Stimulated activated CD8-positive, alpha-beta memory T cell treated with anti-CD3 and anti-CD28 coated beads, Interleukin-15, amount 100 ng/mL, for 4 hours (primary cell): ENCODE measurements around the gene ADM5.
"Not testable (repeated sequence)": the region's sequence is repeated elsewhere in the genome, so short reads cannot be mapped to it uniquely, and the experiment has no call there.

ENCODE experiments used
- DNase-seq, 2 donors: peaks; one replicate each; pipeline ENCODE4 v3.0.0-alpha.2; 2020; ENCODE audit warnings: low read depth in 2 of 2

Gene ADM5

DNA sequence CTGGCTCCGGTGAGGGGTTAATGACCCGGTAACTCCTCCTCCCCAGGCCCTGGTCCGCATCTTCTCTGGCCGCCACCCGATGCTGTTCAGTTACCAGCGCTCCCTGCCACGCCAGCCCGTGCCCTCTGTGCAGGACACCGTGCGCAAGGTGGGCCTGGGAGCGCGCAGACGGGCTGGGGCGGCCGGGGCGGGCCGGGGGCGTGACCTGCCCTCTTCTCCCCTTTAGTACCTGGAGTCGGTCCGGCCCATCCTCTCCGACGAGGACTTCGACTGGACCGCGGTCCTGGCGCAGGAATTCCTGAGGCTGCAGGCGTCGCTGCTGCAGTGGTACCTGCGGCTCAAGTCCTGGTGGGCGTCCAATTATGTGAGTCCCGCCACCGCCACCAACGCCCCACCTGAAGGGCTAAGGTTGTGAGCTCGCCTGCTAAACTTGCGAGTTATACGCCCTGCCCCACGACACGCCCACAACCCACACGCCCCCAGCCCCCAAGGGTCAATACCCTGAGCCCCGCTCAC is 11.9 kb downstream of the ADM5 start:
- DNase-seq = no peak

DNA sequence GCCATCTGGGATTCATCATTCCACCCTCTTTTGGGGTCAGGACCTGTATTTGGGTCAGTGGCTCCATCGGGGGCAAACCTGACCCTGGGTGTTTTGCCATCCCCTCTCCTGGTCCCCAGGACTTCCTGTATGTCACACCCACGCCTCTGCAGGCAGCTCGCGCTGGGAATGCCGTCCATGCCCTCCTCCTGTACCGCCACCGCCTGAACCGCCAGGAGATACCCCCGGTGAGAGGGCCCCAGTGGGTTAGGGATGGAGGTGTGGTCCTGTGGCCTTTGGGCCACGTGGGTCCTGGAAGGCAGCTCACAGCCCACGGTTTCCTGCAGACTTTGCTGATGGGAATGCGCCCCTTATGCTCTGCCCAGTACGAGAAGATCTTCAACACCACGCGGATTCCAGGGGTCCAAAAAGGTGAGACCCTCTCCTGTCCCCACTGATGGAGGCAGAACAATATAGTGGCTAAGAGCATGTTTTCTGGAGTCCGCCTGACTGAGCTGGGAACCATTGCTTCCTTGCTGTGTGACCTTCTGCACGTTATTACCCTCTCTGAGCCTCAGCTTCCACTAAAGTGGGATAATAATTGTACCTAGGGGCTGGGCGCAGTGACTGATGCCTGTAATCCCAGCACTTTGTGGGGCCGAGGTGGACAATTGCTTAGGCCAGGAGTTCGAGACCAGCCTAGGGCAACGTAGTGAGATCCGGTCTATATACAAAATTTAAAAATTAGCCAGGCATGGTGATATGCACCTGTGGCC is 15.7 kb downstream of the ADM5 start:
- DNase-seq = no peak

DNA sequence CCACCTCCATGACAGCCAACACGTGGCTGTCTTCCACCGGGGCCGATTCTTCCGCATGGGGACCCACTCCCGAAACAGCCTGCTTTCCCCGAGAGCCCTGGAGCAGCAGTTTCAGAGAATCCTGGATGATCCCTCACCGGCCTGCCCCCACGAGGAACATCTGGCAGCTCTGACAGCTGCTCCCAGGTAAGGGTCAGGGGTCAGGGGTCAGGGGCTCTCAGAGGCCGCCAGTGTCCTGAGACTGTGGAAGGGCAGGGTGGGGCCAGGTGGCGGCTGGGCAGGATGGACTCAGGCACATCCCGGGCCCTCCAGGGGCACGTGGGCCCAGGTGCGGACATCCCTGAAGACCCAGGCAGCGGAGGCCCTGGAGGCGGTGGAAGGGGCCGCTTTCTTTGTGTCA is 16.5 kb downstream of the ADM5 start:
- DNase-seq = no peak

DNA sequence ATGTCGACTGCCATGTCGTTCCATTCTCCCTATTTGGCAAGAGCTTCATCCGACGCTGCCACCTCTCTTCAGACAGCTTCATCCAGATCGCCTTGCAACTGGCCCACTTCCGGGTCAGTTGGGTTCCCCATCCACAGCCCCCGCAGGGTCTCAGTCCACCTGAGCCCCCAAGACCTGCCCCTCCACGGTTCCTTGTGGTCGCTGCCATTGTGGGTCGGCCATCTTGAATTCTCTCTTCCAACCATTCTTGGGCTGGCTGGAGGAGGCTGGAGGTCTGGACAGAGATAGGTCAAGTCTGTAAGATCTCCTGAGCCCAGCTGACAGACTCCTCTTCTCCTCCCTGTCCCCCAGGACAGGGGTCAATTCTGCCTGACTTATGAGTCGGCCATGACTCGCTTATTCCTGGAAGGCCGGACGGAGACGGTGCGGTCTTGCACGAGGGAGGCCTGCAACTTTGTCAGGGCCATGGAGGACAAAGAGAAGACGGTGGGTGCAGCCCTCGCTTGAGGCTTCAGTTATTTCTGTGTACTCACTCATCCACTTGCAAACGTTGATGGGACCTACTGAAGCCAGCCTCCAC is 21.1 kb downstream of the ADM5 start:
- DNase-seq = no peak

DNA sequence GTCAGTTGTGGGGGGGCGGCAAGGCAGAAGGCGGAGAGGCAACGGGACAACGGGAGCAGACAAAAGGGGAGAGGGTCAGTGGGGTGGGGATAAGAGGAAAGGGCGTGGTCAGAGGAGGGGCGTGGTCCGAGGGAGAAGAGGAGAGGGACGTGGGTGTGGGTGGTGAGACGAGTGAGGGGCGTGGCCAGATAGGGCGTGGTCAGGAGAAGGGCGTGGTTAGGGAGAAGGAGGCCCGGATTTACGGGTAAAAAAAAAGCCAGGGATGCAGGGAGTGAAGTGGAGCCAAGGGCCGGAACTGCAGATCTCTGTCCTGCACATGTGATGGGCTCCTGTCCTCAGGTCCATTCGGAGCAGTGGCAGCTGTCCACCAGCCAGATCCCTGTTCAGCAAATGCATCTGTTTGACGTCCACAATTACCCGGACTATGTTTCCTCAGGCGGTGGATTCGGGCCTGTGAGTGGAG is 23.0 kb downstream of the ADM5 start:
- no peak for DNase-seq

DNA sequence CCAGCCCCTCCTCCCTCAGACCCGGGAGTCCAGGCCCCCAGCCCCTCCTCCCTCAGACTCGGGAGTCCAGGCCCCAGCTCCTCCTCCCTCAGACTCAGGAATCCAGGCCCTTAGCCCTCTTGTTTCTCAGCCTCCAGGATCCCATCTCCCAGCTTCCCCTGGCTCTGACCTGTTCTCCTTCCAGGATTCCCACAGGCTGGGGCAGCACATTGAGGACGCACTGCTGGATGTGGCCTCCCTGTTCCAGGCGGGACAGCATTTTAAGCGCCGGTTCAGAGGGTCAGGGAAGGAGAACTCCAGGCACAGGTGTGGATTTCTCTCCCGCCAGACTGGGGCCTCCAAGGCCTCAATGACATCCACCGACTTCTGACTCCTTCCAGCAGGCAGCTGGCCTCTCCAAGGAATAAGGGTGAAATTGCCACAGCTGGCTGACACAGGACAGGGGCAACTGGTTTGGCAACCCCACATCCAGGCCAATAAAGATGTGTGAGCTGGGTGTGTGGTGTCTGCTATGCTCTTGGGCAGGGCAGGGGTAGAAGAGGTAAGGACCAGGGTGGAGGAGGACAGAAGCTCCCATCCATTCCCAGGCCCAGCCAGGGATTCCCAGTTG is 23.9 kb downstream of the ADM5 start:
- no peak for DNase-seq

DNA sequence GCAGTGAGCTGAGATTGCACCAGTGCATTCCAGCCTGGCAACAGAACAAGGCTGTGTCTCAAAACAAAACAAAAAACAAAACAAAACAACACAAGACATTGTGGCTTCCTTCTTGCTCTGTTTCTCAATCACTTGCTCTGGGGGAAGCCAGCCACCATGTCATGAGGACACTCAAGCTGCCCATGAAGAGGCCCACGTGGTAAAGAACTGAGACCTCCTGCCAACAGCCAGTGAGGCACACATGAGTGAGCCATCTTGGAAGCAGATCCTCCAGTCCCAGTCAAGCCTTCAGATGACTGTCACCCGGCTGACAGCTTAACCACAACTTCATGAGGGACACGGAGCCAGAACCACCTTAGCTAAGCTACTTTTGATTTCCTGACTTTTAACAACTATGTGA is 26.8 kb downstream of the ADM5 start:
- DNase-seq = no peak

DNA sequence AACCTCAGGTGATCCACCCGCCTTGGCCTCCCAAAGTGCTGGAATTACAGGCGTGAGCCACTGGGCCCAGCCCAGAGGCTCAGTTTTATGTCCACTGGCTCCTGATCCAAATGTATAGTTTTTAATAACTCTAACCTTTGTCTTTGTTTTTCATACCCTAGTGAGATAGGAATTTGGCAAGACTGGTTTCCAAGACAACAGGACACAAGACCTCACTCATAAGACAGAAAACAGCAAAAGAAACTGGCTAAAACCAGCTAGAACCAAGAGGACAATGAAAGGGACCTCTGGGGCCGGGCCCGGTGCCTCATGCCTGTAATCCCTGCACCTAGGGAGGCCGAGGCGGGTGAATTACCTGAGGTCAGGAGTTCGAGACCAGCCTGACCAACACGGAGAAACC is 29.1 kb downstream of the ADM5 start:
- no peak for DNase-seq

DNA sequence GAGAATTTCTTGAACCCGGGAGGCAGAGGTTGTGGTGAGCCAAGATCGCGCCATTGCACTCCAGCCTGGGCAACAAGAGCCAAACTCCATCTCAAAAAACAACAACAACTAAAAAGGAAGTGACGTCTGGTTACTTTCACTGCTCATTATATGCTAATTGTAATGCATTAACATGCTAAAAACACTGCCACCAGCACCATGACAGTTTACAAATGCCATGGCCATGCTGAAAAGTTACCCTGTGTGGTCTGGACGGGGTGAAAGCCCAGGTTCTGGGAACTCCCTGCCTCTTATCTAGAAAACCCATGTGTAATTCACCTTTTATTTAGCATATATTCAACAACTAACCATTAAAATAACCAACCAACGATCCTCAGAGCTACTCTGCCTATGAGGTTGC is 29.6 kb downstream of the ADM5 start:
- DNase-seq = no peak

DNA sequence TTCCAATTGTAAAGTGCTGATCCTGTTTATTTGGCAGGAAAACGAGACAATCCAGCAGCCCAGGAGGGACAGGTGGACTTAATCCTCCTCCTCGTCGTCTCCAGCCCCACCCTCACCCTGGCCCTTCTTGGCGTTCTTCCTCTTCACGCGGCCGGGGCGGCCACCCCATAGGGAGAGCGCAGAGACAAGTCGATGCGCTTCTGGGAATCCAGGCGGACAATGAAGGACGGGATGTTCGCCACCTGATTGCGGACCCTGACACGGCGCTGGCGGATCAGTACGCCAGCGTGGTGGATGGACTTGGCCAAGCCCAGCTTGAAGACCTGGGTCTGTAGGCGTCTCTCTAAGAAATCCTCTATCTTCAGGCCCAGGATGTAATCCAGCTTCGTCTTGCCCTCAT is 30.0 kb downstream of the ADM5 start:
- not testable (repeated sequence) for DNase-seq

DNA sequence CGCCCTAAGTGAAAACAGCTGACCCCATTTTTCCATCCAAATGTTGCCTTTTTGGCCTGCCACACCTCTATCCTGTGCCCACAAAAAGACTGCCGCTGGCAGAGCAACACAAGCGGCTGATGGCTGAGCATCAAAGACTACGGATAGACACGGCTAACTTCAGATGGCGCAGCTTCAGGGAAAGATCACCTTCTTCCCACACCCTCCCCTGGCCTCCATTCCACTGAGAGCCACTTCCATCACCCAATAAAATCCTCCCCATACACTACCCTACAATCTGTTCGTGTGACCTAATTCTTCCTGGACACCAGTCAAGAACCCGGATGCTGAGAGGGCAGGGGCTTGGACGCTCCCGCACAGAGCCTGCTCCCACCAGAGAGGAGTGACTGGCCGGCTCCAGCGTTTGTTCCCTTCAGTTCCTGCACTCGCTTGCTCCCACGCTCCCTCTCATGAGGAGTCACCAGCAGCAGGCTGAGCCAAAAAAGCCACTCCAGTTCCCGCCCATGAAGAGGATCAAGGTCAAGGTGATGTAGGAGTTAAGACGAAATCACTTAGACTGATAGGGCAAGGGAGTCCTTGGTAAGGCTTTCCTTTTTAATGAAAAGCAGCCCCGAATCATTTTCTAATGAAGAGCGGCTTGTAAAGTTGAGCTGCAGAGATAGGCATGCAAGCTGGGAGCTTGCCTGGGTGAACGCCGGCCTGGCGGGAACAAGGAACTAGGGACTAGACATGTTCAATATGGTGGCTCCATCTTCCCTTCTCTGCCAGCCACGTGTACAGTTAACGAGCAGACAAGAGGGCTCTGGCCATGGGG is 38.0 kb downstream of the ADM5 start:
- no peak for DNase-seq

DNA sequence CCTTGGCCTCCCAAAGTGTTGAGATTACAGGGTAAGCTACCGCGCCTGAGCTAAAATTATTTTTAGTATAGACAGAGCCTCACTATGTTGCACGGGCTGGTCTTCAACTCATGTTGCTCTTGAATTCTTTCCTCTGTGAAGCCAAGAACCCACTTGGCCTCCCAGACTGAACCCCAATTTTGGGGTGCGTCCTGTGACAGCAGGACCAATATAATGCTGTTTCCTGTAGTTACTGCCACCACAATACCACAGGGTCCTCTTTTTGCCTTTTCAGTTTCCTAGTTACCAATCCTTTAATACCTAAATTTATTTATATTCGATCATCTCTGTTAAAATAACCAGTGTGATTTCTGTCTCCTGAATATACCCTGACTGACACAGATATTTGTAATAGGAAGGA is 40.8 kb downstream of the ADM5 start:
- no peak for DNase-seq

DNA sequence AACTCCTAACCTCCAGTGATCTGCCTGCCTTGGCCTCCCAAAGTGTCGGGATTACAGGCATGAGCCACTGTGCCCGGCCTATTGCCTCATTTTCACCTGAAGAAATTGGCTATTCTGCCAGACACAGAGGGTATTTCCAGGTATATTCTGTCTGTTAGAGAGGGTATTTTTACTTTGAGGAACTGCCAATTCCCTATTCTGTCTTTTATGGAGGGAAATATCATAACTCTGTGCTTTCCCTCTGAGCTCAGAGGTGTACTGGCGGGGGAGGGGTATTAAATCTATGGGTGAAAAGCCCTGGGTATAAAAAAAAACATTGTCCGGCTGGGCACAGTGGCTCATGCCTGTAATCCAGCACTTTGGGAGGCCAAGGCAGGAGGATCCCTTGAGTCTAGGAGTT is 48.9 kb downstream of the ADM5 start:
- DNase-seq = no peak

DNA sequence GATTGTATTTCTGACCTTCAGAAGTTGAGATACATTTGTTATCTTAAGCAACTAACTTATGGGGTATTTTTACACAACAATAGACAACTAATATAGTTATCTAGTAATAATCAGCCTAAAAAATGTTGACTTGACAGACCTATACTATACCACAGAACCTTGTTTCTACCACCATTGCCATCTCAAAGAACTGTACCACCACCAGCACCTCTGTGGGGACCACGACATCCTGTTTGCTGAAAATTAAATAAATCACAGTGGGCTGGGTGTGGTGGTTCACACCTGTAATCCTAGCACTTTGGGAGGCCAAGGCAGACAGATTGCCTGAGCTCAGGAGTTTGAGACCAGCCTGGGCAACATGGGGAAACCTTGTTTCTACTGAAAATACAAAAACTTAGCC is 49.7 kb downstream of the ADM5 start:
- no peak for DNase-seq

DNA sequence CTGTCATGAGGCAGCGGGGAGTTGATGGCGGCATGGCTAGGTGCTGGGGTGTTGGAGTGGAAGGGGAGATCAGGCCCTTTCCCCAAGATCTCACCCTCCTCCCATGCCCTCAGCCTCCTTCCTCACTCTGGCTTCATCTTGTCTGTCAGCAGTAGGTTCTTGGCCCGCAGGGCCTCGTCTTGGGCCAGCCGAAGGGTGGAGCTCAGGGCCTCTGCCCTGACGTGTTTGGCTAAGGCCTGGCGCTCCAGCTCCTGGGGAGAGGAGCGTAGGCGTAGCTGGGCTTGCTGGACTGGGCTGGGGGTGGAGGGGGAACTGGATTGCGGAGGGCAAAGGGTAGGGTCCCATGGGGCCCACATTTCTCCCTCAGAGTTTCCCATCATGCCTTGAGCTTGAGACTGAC is 50.5 kb downstream of the ADM5 start:
- DNase-seq = no peak
